Measurements from ENCODE around the gene RPS21.

Gene RPS21

DNA sequence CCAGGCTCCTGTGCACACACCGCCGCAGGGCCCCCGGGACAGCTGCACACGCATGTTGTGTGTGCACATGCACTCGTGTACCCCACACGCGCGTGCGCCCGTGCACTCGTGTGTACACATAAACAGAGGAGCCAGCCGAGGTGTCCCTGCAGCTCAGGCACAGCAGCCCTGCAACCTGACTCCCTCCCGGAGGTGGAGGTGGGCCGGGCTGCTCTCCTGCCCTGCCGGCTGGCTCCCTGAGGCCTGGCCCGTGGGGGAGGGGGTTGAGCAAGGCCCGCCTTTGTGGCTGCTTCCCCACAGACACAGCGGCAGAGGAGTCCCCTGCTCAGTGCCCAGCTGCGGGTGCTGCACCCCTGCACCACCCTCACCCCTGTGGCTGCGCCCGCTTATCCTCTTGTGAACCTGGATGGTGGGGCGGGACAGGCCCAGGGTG lies 39.8 kb downstream of the RPS21 start:
- DNase-seq (ENCODE audit: low read depth in 2 of 2), result no peak

- DNase-seq (ENCODE audit: low read depth in 2 of 2), result no peak
Observed at GRCh38 chr20:62427172-62428001, 40.5 kb downstream of the RPS21 start, which contains the start of gene RBBP8NL. TSS of gene RBBP8NL (minus strand) at chr20:62427539. CDS start at chr20:62419647, 7,892 bp downstream.

- DNase-seq (ENCODE audit: low read depth in 2 of 2), result no peak
Observed at GRCh38 chr20:62428002-62428372, 41.1 kb downstream of the RPS21 start.

DNA sequence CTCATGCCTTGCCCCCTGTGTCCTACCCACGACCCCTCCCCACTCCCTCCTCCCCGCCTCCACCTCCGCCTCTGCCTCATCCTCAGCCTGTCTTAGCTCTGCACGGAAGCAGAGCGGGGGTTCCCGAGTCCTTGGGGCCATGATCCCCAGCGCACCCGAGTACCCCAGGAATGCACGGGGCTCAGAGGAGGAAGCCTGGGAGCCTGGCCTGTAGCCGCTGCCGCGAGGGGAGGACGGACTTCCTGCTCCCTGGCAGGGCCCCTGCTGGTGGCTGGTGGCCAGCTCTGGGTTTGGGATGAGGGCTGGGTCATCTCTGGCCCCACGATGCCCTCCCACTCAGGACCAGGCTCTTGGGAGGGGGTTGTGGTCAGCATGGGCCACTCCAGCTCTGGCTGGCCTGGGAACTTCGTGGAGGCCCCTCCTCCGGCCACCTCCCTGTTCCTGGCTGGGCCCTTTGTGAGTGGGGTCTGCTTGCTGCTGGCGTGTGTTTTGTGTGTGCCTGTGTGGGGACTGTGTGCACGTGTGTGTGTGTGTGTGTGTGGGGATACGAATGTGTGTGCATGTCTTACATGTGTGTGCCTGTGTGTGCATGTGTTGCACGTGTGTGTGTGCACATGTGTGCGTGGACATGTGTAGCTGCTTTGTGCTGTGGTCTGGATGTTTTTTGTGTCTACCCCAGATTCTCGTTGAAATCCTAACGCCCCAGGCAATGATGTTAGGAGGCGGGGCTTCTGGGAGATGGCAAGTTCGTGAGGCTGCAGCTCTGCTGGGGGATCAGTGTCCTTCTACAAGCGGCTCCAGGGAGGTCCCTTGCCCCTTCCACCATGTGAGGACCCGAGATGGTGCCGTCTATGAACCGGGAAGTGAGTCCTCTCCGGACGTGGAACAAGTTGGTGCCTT lies 41.7 kb downstream of the RPS21 start:
- DNase-seq (ENCODE audit: low read depth in 2 of 2), result no peak

DNA sequence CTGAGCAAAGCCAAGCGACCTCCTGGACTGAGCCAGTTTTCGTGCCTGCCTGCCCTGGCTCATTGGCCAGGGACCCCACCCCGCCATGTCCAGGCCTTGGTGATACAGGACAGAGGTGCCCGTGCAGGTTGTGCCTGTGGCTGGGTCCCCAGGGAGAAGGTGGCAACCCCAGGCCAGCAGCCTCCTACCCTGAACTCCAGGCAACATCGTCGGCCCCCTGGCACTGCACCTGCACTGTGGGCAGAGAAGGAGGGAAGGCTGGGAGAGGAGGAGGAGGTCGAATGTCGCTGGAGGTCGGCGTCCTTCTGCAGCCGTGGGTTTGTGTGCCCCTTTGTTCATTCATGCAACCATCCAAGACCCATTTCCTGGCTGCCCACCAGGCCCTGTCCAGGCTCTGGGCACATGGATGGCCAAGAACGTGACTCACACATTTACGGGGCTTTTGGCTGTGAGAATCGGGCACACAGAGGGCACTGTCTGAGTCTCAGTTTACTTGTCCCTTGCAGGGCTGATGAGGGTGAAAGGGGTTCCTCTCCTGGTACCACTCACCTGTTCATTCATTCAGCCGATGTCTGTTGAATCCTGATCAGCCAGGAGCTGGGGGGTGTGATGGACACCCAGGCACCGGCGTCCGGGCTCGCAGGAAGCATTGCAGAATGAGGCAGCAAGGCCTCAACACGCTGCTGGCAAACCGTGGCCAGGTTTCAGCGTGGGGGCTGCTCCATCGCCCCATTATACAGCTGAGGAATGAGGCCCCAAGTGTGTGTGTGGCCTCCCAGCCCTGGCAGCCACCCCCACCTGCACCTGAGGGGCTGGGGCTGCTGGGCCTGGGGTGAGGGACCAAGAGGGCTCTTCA lies 42.8 kb downstream of the RPS21 start:
- DNase-seq (ENCODE audit: low read depth in 2 of 2), result no peak

DNA sequence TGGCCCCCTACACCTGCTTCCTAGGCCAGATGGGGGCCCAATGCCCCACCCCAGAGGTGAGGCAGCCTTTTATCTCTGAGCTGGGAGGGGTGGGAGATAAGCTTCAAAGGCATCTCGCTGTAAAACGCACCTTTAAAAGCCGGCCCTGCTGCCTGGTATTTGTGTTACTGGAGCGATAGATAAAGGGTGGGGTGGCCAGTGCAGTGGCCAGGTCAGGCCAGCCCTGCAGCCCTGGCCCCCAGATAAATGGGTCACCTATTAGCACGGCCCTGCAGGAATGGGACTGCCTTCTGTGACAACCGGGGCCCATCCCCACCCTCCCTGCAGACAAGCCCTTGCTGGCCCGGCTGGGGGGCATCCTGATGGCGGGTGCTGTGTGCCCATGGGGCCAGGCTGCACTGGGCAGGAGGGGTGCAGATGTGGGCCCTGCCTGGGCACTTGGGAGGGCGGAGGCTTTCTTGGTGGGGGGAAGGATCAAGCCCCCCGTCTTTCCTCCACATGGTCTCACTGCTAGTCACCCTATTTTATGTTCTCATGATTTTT lies 43.5 kb downstream of the RPS21 start:
- DNase-seq (ENCODE audit: low read depth in 2 of 2), result no peak

- DNase-seq (ENCODE audit: low read depth in 2 of 2), result no peak
Observed at GRCh38 chr20:62430866-62431447, 44.1 kb downstream of the RPS21 start.

DNA sequence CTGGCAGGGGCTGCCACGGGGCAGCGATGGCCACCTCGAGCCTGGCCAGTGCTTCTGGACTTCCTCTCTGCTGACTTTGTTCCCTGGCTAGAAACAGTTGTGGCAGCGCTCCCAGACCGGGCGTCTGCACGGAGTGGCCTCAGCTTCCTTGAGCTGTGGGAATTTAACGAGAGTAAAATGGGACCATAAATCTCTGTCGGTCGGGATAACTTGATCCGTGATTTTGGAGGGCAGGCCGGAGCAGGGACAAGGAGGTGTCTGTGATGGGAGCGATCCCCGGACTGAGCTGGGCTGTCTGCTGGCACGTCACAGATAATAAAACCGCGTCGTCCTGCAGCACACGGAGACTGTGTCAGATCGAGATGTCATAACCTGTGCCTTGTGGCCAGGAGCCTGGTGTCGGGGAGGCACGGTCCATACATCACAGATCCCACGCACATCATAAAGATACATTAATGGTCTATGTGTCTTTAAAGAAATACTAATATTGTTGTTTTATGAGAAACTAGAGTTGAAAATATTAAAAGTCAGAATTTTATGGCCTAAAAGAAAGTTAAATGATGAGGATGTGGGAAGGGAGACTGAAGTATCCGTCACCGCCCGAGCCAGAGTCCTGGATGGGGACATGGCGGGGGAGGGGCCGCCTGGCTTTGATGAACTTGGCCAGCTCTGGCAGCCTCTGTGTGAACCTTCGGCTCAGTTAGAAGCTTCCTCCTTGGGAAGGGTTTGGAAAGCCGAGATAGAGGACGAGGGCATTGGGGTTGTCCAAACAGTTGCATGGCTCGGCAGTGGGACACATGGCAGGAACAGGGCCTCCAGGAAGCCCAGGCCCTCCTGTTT lies 47.0 kb downstream of the RPS21 start:
- no peak for DNase-seq (ENCODE audit: low read depth in 2 of 2)

- DNase-seq (ENCODE audit: low read depth in 2 of 2), result no peak
Observed at GRCh38 chr20:62436692-62437091, 49.8 kb downstream of the RPS21 start.

DNA sequence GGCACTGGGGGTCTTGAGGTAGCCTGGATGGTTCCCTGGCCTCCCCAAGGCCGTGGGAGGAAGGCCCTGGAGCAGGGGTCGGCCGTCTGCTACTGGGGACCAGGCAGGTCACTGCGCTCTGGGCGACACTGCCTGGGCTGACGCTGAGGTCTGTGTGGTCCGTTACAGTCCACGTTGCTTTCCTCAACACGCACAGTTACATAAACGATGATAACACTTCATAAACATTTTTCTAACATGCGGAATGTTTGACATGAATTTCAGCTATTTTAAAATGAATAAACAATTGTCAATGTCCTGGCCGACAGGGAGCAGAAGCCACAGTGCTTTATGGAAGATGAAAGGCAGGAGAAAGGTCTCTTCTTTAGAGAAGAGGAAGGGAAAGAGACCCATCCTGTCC lies 50.6 kb downstream of the RPS21 start:
- no peak for DNase-seq (ENCODE audit: low read depth in 2 of 2)

GRCh38 chr20:62437927-62438326 lies 51.0 kb downstream of the RPS21 start:
- no peak for DNase-seq (ENCODE audit: low read depth in 2 of 2)

All from stimulated activated CD8-positive, alpha-beta memory T cell treated with anti-CD3 and anti-CD28 coated beads, Interleukin-7, amount 100 ng/mL, for 1 hour (primary cell).